Neuronal stem cell (in vitro differentiated cells): ENCODE results near the gene AKAP7.
A peak's percentile ranks its signal among the peaks of the same experiment; 100 is the strongest.

Source experiments
- DNase-seq: peaks from one replicate; pipeline ENCODE4 v3.0.0-alpha.2; 2013; ENCODE audit warnings: low spot score
- H2AFZ ChIP-seq: one replicate; pipeline ENCODE4 v1.6.1; 2013; ENCODE audit warnings: mild to moderate bottlenecking, low read length, inconsistent platforms
- H2AK5ac ChIP-seq: 2 replicates; pipeline ENCODE4 v1.6.1; 2013; ENCODE audit warnings: low read depth, mild to moderate bottlenecking, inconsistent platforms, low read length, moderate library complexity, mixed read lengths
- H2BK120ac ChIP-seq: 2 replicates; pipeline ENCODE4 v1.6.1; 2013; ENCODE audit warnings: low read depth, mild to moderate bottlenecking, inconsistent platforms, low read length, moderate library complexity, mixed read lengths
- H2BK12ac ChIP-seq: one replicate; pipeline ENCODE4 v1.6.1; 2013; ENCODE audit warnings: low read length, inconsistent platforms
- H2BK15ac ChIP-seq: 2 replicates; pipeline ENCODE4 v1.6.1; 2013; ENCODE audit warnings: mild to moderate bottlenecking, low read length, inconsistent platforms, mixed read lengths
- H2BK5ac ChIP-seq: one replicate; pipeline ENCODE4 v1.6.1; 2013; ENCODE audit warnings: inconsistent platforms, mild to moderate bottlenecking, low read length, moderate library complexity
- H3K14ac ChIP-seq: one replicate; pipeline ENCODE4 v1.6.1; 2013; ENCODE audit warnings: low read length, inconsistent platforms
- H3K18ac ChIP-seq: 2 replicates; pipeline ENCODE4 v1.6.1; 2013; ENCODE audit warnings: low read length, inconsistent platforms
- H3K23ac ChIP-seq: 2 replicates; pipeline ENCODE4 v1.6.1; 2013; ENCODE audit warnings: low read depth, mild to moderate bottlenecking, mixed read lengths, low read length, inconsistent platforms; ENCODE audit not compliant: poor library complexity
- H3K27ac ChIP-seq: replicated peaks from 3 replicates; pipeline ENCODE4 v1.5.1; 2013; ENCODE audit warnings: low read length, inconsistent platforms
- H3K27me3 ChIP-seq, 3 experiments: 2 replicates each; pipeline ENCODE4 v1.6.1; 2013; ENCODE audit warnings: low read length in 3 of 3, mild to moderate bottlenecking in 2 of 3, inconsistent platforms in 1 of 3, low read depth in 1 of 3, mixed read lengths in 1 of 3, moderate library complexity in 1 of 3; ENCODE audit not compliant: control insufficient read depth in 3 of 3, insufficient read depth in 3 of 3
- H3K36me3 ChIP-seq, 2 donors: replicated peaks in 1 of 2; 2 replicates each; pipeline ENCODE4 v1.6.1; 2013; ENCODE audit warnings: low read length in 2 of 2; ENCODE audit not compliant: control insufficient read depth in 2 of 2, insufficient read depth in 2 of 2
- H3K4ac ChIP-seq: 2 replicates; pipeline ENCODE4 v1.6.1; 2013; ENCODE audit warnings: inconsistent platforms, mild to moderate bottlenecking, low read length, moderate library complexity
- H3K4me1 ChIP-seq, 2 donors: 1 replicate in 1 of 2; 2 replicates in 1 of 2; pipeline ENCODE4 v1.6.1; 2013; ENCODE audit warnings: low read length in 2 of 2, low read depth in 1 of 2; ENCODE audit not compliant: control insufficient read depth in 2 of 2, insufficient read depth in 1 of 2
- H3K4me2 ChIP-seq: one replicate; pipeline ENCODE4 v1.6.1; 2013; ENCODE audit warnings: mild to moderate bottlenecking, low read length, inconsistent platforms; ENCODE audit not compliant: insufficient read depth, poor library complexity, severe bottlenecking
- H3K4me3 ChIP-seq, 2 donors: 2 replicates each; pipeline ENCODE4 v1.5.1; 2013; ENCODE audit warnings: low read length in 2 of 2, mild to moderate bottlenecking in 2 of 2, inconsistent platforms in 1 of 2, moderate library complexity in 1 of 2
- H3K79me1 ChIP-seq: one replicate; pipeline ENCODE4 v1.6.1; 2013; ENCODE audit warnings: low read depth, mild to moderate bottlenecking, inconsistent platforms, low read length, moderate library complexity
- H3K9ac ChIP-seq: one replicate; pipeline ENCODE4 v1.6.1; 2013; ENCODE audit warnings: mild to moderate bottlenecking, low read depth, low read length, inconsistent platforms; ENCODE audit not compliant: poor library complexity
- H3K9me3 ChIP-seq, 2 donors: replicated peaks in 1 of 2; 2 replicates each; pipeline versions ENCODE3 to v1.6.1; 2013; ENCODE audit warnings: low read length in 2 of 2, mild to moderate bottlenecking in 2 of 2, inconsistent platforms in 1 of 2, low read depth in 1 of 2, mixed read lengths in 1 of 2, moderate library complexity in 1 of 2; ENCODE audit not compliant: control insufficient read depth in 2 of 2, insufficient read depth in 1 of 2
- H4K8ac ChIP-seq: one replicate; pipeline ENCODE4 v1.6.1; 2013; ENCODE audit warnings: low read depth, mild to moderate bottlenecking, inconsistent platforms, low read length, moderate library complexity
- H4K91ac ChIP-seq: one replicate; pipeline ENCODE4 v1.6.1; 2013; ENCODE audit warnings: low read length, low read depth, mild to moderate bottlenecking, inconsistent platforms; ENCODE audit not compliant: poor library complexity
- WGBS, 2 donors: extraction: QIAGEN DNeasy Blood & Tissue Kit; methylation state at CpG; one replicate each; pipeline ENCODE4 v1.1.7; 2013; ENCODE audit warnings: missing lambda C conversion rate in 2 of 2, mixed read lengths in 1 of 2; ENCODE audit not compliant: insufficient read length in 2 of 2, insufficient replicate concordance in 1 of 2; ENCODE audit errors: extremely low coverage in 2 of 2; 5-methylcytosine and 5-hydroxymethylcytosine counted together

Gene AKAP7

DNA sequence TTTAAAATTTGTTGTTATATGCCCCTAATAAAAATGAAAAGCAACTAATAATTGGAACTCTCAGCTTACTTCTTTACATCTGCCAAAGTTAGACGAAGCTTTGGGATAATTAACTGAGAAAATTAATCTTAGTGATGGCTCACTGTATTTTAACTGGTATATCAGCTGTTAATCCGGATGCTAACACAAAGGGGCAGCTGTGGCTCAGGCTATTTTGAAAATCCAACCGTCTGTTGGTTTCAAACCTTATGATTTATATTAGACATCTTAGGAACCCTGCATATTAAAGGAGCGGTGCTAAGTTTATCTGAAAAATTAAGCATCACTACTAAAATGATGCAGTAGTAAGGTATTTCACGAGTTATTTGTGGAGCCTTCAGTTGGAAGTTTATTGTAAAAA, 96.6 kb downstream of the AKAP7 start:
- no peaks in the 10 kb centered on the region for H3K79me1 ChIP-seq
- no peak overlapping the region for H3K4me3 ChIP-seq
- no peak overlapping the region for H4K91ac ChIP-seq
- no peak overlapping the region for H2BK120ac ChIP-seq
- no peak overlapping the region for H3K18ac ChIP-seq
- H3K23ac ChIP-seq = no peak overlapping the region
- no peak overlapping the region for H2BK15ac ChIP-seq
- H3K4me1 ChIP-seq = peaks cover 4 to 6% of the 10 kb centered on the region in 2 donors
- no peak overlapping the region for H3K27ac ChIP-seq
- DNase-seq = no peak
- no peak overlapping the region for H2AK5ac ChIP-seq
- no peak overlapping the region for H2BK5ac ChIP-seq
- no peak overlapping the region for H3K4ac ChIP-seq
- H2AFZ ChIP-seq = no peak overlapping the region
- H3K9me3 ChIP-seq = no peaks in the 10 kb centered on the region
- no peak overlapping the region for H2BK12ac ChIP-seq
- no peak overlapping the region for H3K4me2 ChIP-seq
- no peak overlapping the region for H4K8ac ChIP-seq
- no peak overlapping the region for H3K14ac ChIP-seq
- no peaks in the 10 kb centered on the region for H3K27me3 ChIP-seq
- no peaks in the 10 kb centered on the region for H3K36me3 ChIP-seq
- no peak overlapping the region for H3K9ac ChIP-seq
- no CpG with 5 or more reads among the region's 5 CpGs for WGBS, 2 donors

GRCh38 chr6:131244942-131245341, 109.7 kb downstream of the AKAP7 start:
- Histone ChIP-seq H3K27ac (no peak overlapping the region), H3K4me1 (no peaks in the 10 kb centered on the region), H4K8ac (no peak overlapping the region), H2AFZ (no peak overlapping the region), H2BK15ac (no peak overlapping the region), H4K91ac (no peak overlapping the region), H2AK5ac (no peak overlapping the region), H3K4me2 (no peak overlapping the region), H3K4me3 (no peak overlapping the region), H2BK5ac (no peak overlapping the region), H3K36me3 (no peaks in the 10 kb centered on the region), H2BK12ac (no peak overlapping the region), H3K23ac (no peak overlapping the region), H3K27me3 (no peaks in the 10 kb centered on the region), H3K9ac (no peak overlapping the region), H3K9me3 (peaks cover 0 to 3% of the 10 kb centered on the region in 2 donors), H3K79me1 (no peaks in the 10 kb centered on the region), H2BK120ac (no peak overlapping the region), H3K14ac (no peak overlapping the region), H3K18ac (no peak overlapping the region), H3K4ac (no peak overlapping the region)
- WGBS, 2 donors = no CpG with 5 or more reads among the region's 4 CpGs
- DNase-seq = no peak

- no CpG with 5 or more reads among the region's 9 CpGs for WGBS, 2 donors
- H2BK5ac ChIP-seq = no peak overlapping the region
- H3K4me1 ChIP-seq = peaks cover 4 to 11% of the 10 kb centered on the region in 2 donors
- H3K79me1 ChIP-seq = no peaks in the 10 kb centered on the region
- no peak overlapping the region for H2BK15ac ChIP-seq
- no peak overlapping the region for H3K18ac ChIP-seq
- H3K4me2 ChIP-seq = peak overlapping the region; percentile 34
- H2BK120ac ChIP-seq = no peak overlapping the region
- H2AK5ac ChIP-seq = no peak overlapping the region
- peak; percentile 36 for DNase-seq
- H3K4me3 ChIP-seq = peak overlapping the region in 1 of 2 donors; percentile 40
- no peak overlapping the region for H3K4ac ChIP-seq
- no peak overlapping the region for H3K14ac ChIP-seq
- H3K36me3 ChIP-seq = no peaks in the 10 kb centered on the region
- H3K9me3 ChIP-seq = no peaks in the 10 kb centered on the region
- H3K9ac ChIP-seq = no peak overlapping the region
- no peak overlapping the region for H3K23ac ChIP-seq
- H4K8ac ChIP-seq = no peak overlapping the region
- H3K27me3 ChIP-seq = no peaks in the 10 kb centered on the region
- peak overlapping the region; percentile 73 for H2AFZ ChIP-seq
- no peak overlapping the region for H3K27ac ChIP-seq
- no peak overlapping the region for H2BK12ac ChIP-seq
- no peak overlapping the region for H4K91ac ChIP-seq
Measured at GRCh38 chr6:131250122-131250521, 114.9 kb downstream of the AKAP7 start.

GRCh38 chr6:131250936-131251335, 115.7 kb downstream of the AKAP7 start:
- H3K4me3 ChIP-seq = peak overlapping the region in 1 of 2 donors; percentile 40
- H3K4ac ChIP-seq = no peak overlapping the region
- WGBS, 2 donors = no CpG with 5 or more reads among the region's 3 CpGs

More at GRCh38 chr6:131250936-131251335, 115.7 kb downstream of the AKAP7 start:
- DNase-seq = no peak
- Histone ChIP-seq H3K18ac (no peak overlapping the region), H2BK5ac (no peak overlapping the region), H4K8ac (no peak overlapping the region), H2BK120ac (no peak overlapping the region), H3K79me1 (no peaks in the 10 kb centered on the region), H2BK12ac (no peak overlapping the region), H3K27me3 (no peaks in the 10 kb centered on the region), H3K9ac (no peak overlapping the region), H2AFZ (peak overlapping the region; percentile 73), H3K4me2 (no peak overlapping the region), H2BK15ac (no peak overlapping the region), H3K9me3 (no peaks in the 10 kb centered on the region), H4K91ac (no peak overlapping the region), H3K27ac (no peak overlapping the region), H3K14ac (no peak overlapping the region), H2AK5ac (no peak overlapping the region), H3K4me1 (peaks cover 4 to 11% of the 10 kb centered on the region in 2 donors), H3K36me3 (no peaks in the 10 kb centered on the region), H3K23ac (no peak overlapping the region)
